ENCODE measurements around the gene ZSCAN22.
"Not testable (repeated sequence)": the region's sequence is repeated elsewhere in the genome, so short reads cannot be mapped to it uniquely, and the experiment has no call there.

The ZSCAN22 gene

GRCh38 chr19:58366585-58367430, 40.0 kb downstream of the ZSCAN22 start:
- no peak overlapping the region for H3K4me3 ChIP-seq (ENCODE audit: low read depth, low read length)

GRCh38 chr19:58367698-58368454, 41.1 kb downstream of the ZSCAN22 start:
- TF ChIP-seq CTCF (IDR thresholded peaks at IDR 0.05; ENCODE audit: borderline replicate concordance, insufficient read depth, low read depth, low read length), result no peak
- no peak overlapping the region for H3K4me3 ChIP-seq (ENCODE audit: low read depth, low read length)

More at GRCh38 chr19:58366585-58367430, 40.0 kb downstream of the ZSCAN22 start:
- no peak for TF ChIP-seq CTCF (IDR thresholded peaks at IDR 0.05; ENCODE audit: borderline replicate concordance, insufficient read depth, low read depth, low read length)

- no peak overlapping the region for H3K4me3 ChIP-seq (ENCODE audit: low read depth, low read length)
- no peak for TF ChIP-seq CTCF (IDR thresholded peaks at IDR 0.05; ENCODE audit: borderline replicate concordance, insufficient read depth, low read depth, low read length)
These were observed 42.0 kb downstream of the ZSCAN22 start for GRCh38 chr19:58368561-58369360.

- H3K4me3 ChIP-seq (ENCODE audit: low read depth, low read length), result no peak overlapping the region
- TF ChIP-seq CTCF (IDR thresholded peaks at IDR 0.05; ENCODE audit: borderline replicate concordance, insufficient read depth, low read depth, low read length), result no peak
These were observed 45.7 kb downstream of the ZSCAN22 start for GRCh38 chr19:58372311-58373133.

- H3K4me3 ChIP-seq (ENCODE audit: low read depth, low read length), result no peak overlapping the region
- TF ChIP-seq CTCF (IDR thresholded peaks at IDR 0.05; ENCODE audit: borderline replicate concordance, insufficient read depth, low read depth, low read length), result no peak
These were observed 47.4 kb downstream of the ZSCAN22 start for GRCh38 chr19:58374200-58374599.

- not testable (repeated sequence) for H3K4me3 ChIP-seq (ENCODE audit: low read depth, low read length)
These were observed 49.9 kb downstream of the ZSCAN22 start for GRCh38 chr19:58376724-58377123.
